A549 (cell line): ENCODE data around the gene DNAJB6. TPM values are rescaled to one million over a fixed set of nuclear protein-coding genes. Genes with fewer than 3 reads are reported as not detected.
A peak's percentile ranks its signal among the peaks of the same experiment; 100 is the strongest.

ENCODE experiments used
- ATAC-seq, 2 experiments: fragments of 200-7000 bp in 1 of 2; fragments of >200 bp in 1 of 2; cut with Nextera tagmentation in 1 of 2; cut with Tn5 transposase in 1 of 2; 3 replicates each; pipeline versions ENCODE4 v1.8.0 to v1.9.1; 2018 to 2020; ENCODE audit warnings: mild to moderate bottlenecking in 1 of 2, moderate library complexity in 1 of 2
- CTCF ChIA-PET: fragments of 300-600 bp; sonication (Branson Sonifier 250); formaldehyde crosslinking; extraction: SDS; loops from one replicate; lab custom pipeline; 2021; ENCODE audit warnings: antibody characterized with exemption, inconsistent platforms; lab: Yijun Ruan, JAX
- POLR2A ChIA-PET: fragments of 350-600 bp; formaldehyde crosslinking; extraction: SDS; loops from one replicate; lab custom pipeline; 2021; ENCODE audit warnings: antibody characterized with exemption, inconsistent platforms; lab: Yijun Ruan, JAX
- DNase-seq, 2 experiments: peaks; one replicate each; pipeline versions ENCODE4 v3.0.0 to v3.0.0-alpha.2; 2011 to 2016; ENCODE audit warnings: low read depth in 1 of 2, low spot score in 1 of 2
- FAIRE-seq: peaks from 2 replicates; lab custom pipeline; 2011; peaks lifted over from hg19 to GRCh38; lab: Jason Lieb, UNC
- H3K27ac ChIP-seq, 2 experiments: fragments of >200 bp; sonication (Bioruptor Twin); formaldehyde crosslinking; 3 replicates each; pipeline ENCODE4 v1.5.1; 2016 to 2017
- H3K4me1 ChIP-seq: fragments of >200 bp; sonication (Bioruptor Twin); formaldehyde crosslinking; 3 replicates; pipeline ENCODE4 v1.6.1; 2016
- H3K4me2 ChIP-seq: fragments of >200 bp; sonication (Bioruptor Twin); formaldehyde crosslinking; 3 replicates; pipeline ENCODE4 v1.6.1; 2016
- H3K4me3 ChIP-seq: fragments of >200 bp; sonication (Bioruptor Twin); formaldehyde crosslinking; 3 replicates; pipeline ENCODE4 v1.5.1; 2016
- H3K9me3 ChIP-seq: fragments of >200 bp; sonication (Bioruptor Twin); formaldehyde crosslinking; 3 replicates; pipeline ENCODE4 v1.6.1; 2016
- ATOH8 ChIP-seq: fragments of 250-450 bp; sonication (Bioruptor Pico); IDR thresholded peaks from 2 replicates; pipeline ENCODE4 v1.5.0; 2020; ENCODE audit warnings: low read depth, mild to moderate bottlenecking, moderate library complexity
- CBX8 ChIP-seq: fragments of 200-600 bp; sonication (generic); IDR thresholded peaks from 2 replicates; pipeline ENCODE4 v1.6.1; 2016
- CEBPB ChIP-seq, 2 experiments: fragments of >200 bp in 1 of 2; sonication (Bioruptor Twin) in 1 of 2; formaldehyde crosslinking in 1 of 2; IDR thresholded peaks; 2 replicates each; pipeline ENCODE4 v1.6.1; 2012 to 2016
- CHD2 ChIP-seq: fragments of 150-350 bp; IDR thresholded peaks from 2 replicates; pipeline ENCODE4 v1.6.1; 2014; ENCODE audit warnings: low read length; ENCODE audit not compliant: partially characterized antibody
- CTCF ChIP-seq: fragments of >200 bp; sonication (Bioruptor Twin); formaldehyde crosslinking; IDR thresholded peaks from 3 replicates; pipeline ENCODE4 v1.5.1; 2016
- E2F6 ChIP-seq: IDR thresholded peaks from 2 replicates; pipeline ENCODE4 v1.6.1; 2012; ENCODE audit warnings: low read depth, borderline replicate concordance
- EHF ChIP-seq: fragments of 250-450 bp; sonication (Bioruptor Pico); IDR thresholded peaks from 2 replicates; pipeline ENCODE4 v1.5.0; 2020; ENCODE audit warnings: mild to moderate bottlenecking
- EHMT2 ChIP-seq: fragments of 200-600 bp; sonication (generic); IDR thresholded peaks from 2 replicates; pipeline ENCODE4 v1.6.1; 2016; ENCODE audit warnings: antibody characterized with exemption, low read depth, mild to moderate bottlenecking, moderate library complexity
- EP300 ChIP-seq, 2 experiments: fragments of >200 bp; sonication (Bioruptor Twin); formaldehyde crosslinking; IDR thresholded peaks; 2 replicates in 1 of 2; 3 replicates in 1 of 2; pipeline ENCODE4 v1.6.1; 2016 to 2017
- FOSL2 ChIP-seq, 2 experiments: fragments of 450-650 bp in 1 of 2; fragments of >200 bp in 1 of 2; sonication (Bioruptor Twin) in 1 of 2; formaldehyde crosslinking; IDR thresholded peaks; 2 replicates each; pipeline versions ENCODE4 v1.5.0 to v1.6.1; 2016 to 2020; ENCODE audit warnings: mild to moderate bottlenecking in 1 of 2, moderate library complexity in 1 of 2
- HEYL ChIP-seq: fragments of 250-450 bp; sonication (Bioruptor Pico); IDR thresholded peaks from 2 replicates; pipeline ENCODE4 v1.8.0; 2021; ENCODE audit warnings: mild to moderate bottlenecking, moderate library complexity
- MAFK ChIP-seq: fragments of 450-650 bp; IDR thresholded peaks from 2 replicates; pipeline ENCODE4 v1.6.1; 2014; ENCODE audit not compliant: partially characterized antibody
- NR3C1 ChIP-seq: fragments of >200 bp; sonication (Bioruptor Twin); formaldehyde crosslinking; IDR thresholded peaks from 3 replicates; pipeline ENCODE4 v1.6.1; 2017
- POLR2A ChIP-seq: IDR thresholded peaks from 2 replicates; pipeline ENCODE4 v1.6.1; 2012; ENCODE audit warnings: mild to moderate bottlenecking, low read length
- RAD21 ChIP-seq, 2 experiments: fragments of >200 bp in 1 of 2; sonication (Bioruptor Twin) in 1 of 2; formaldehyde crosslinking in 1 of 2; IDR thresholded peaks in 1 of 2; conservative IDR thresholded peaks in 1 of 2; 2 replicates in 1 of 2; 3 replicates in 1 of 2; pipeline ENCODE4 v1.6.1; 2012 to 2018; ENCODE audit warnings: inconsistent platforms in 1 of 2
- RCOR1 ChIP-seq: fragments of 150-350 bp; IDR thresholded peaks from 2 replicates; pipeline ENCODE4 v1.6.1; 2014; ENCODE audit warnings: antibody characterized with exemption, low read length, low read depth
- RNF2 ChIP-seq: fragments of 200-600 bp; sonication (generic); IDR thresholded peaks from 2 replicates; pipeline ENCODE4 v1.6.1; 2016; ENCODE audit warnings: low read depth, mild to moderate bottlenecking, antibody characterized with exemption, moderate library complexity, borderline replicate concordance
- SMC3 ChIP-seq: fragments of >200 bp; sonication (Bioruptor Twin); formaldehyde crosslinking; IDR thresholded peaks from 3 replicates; pipeline ENCODE4 v1.6.1; 2018; ENCODE audit warnings: inconsistent platforms
- SREBF2 ChIP-seq: fragments of 450-650 bp; IDR thresholded peaks from 2 replicates; pipeline ENCODE4 v1.6.1; 2014; ENCODE audit warnings: mild to moderate bottlenecking, moderate library complexity
- TP53 ChIP-seq: fragments of 250-450 bp; sonication (Bioruptor Pico); IDR thresholded peaks from 2 replicates; pipeline ENCODE4 v1.5.0; 2021; ENCODE audit warnings: mild to moderate bottlenecking, moderate library complexity
- ZFP36 ChIP-seq: fragments of 450-650 bp; IDR thresholded peaks from 2 replicates; pipeline ENCODE4 v1.6.1; 2014; ENCODE audit warnings: borderline replicate concordance; ENCODE audit not compliant: partially characterized antibody
- ZSCAN20 ChIP-seq: fragments of 250-450 bp; sonication (Bioruptor Pico); IDR thresholded peaks from 2 replicates; pipeline ENCODE4 v1.8.0; 2022; ENCODE audit warnings: mild to moderate bottlenecking, moderate library complexity
- WGBS: methylation state at CpG from one replicate; pipeline ENCODE4 v1.1.6; 2017; ENCODE audit errors: missing lambda C conversion rate; 5-methylcytosine and 5-hydroxymethylcytosine counted together
- polyA plus RNA-seq, 4 experiments: library from polyadenylated mRNA; depleted of rRNA in 3 of 4; stranded (reverse); fragments of >200 nt; fragmentation: RNase III in 1 of 4; extraction: RNeasy Plus Mini Kit Qiagen cat#74134 plus additional on column Dnase treatment in 1 of 4; gene quantifications; 2 replicates in 3 of 4; 3 replicates in 1 of 4; pipeline ENCODE4 v1.2.3, GENCODE V29; 2011 to 2017

The DNAJB6 gene
- polyA plus RNA-seq, 2 of the 4 experiments (the other 2 are of a cell fraction): 117 to 136 TPM

GRCh38 chr7:157405501-157405900 is 68.7 kb downstream of the DNAJB6 start:
- peak overlapping the region; percentile 18 for H3K4me2 ChIP-seq
- H3K9me3 ChIP-seq: no peaks in the 10 kb centered on the region
- H3K27ac ChIP-seq: peak overlapping the region; percentile 39 to 74; a peak in 4 of 6 replicates
- FAIRE-seq: no peak
- 94% methylated on average over 13 of the region's 13 CpGs for WGBS
- no peak overlapping the region for H3K4me3 ChIP-seq
- ATAC-seq: peak; percentile 9 to 25; a peak in 4 of 6 replicates
- no peak for DNase-seq
- no peak for TF ChIP-seq RCOR1
- no peak for TF ChIP-seq POLR2A
- no peak for TF ChIP-seq RNF2
- TF ChIP-seq CHD2: no peak
- TF ChIP-seq FOSL2 (IDR thresholded peaks at IDR 0.05): no peak
- no peak for TF ChIP-seq FOSL2 (CRISPR knock-in tag; IDR thresholded peaks at IDR 0.05)
- TF ChIP-seq HEYL (CRISPR knock-in tag): no peak
- TF ChIP-seq ATOH8: no peak
- no peak for TF ChIP-seq SREBF2
- TF ChIP-seq TP53: no peak
- TF ChIP-seq, all 56 proteins: peak for 0
- CTCF ChIA-PET: interaction anchor here (1.2 to 2.8 kb wide), 5 partner anchors 8 to 27 kb away, joined by 4 to 11 read pairs (median 4); no protein-coding TSS in a partner anchor
- POLR2A ChIA-PET: no interaction called here
- peaks cover 16% of the 10 kb centered on the region for H3K4me1 ChIP-seq

GRCh38 chr7:157405914-157406810 is 69.4 kb downstream of the DNAJB6 start:
- POLR2A ChIA-PET: no interaction called here
- ATAC-seq: peak; percentile 41 to 61; a peak in 4 of 6 replicates
- H3K4me1 ChIP-seq: peaks cover 16% of the 10 kb centered on the region
- H3K9me3 ChIP-seq: no peaks in the 10 kb centered on the region
- 92% methylated on average over 23 of the region's 32 CpGs for WGBS
- H3K27ac ChIP-seq: peak overlapping the region; percentile 39 to 74; a peak in 4 of 6 replicates
- no peak overlapping the region for H3K4me3 ChIP-seq
- CTCF ChIA-PET: interaction anchor here (0.6 to 2.8 kb wide), 6 partner anchors 8 to 190 kb away, joined by 3 to 11 read pairs (median 4); no protein-coding TSS in a partner anchor
- no peak overlapping the region for H3K4me2 ChIP-seq
- no peak for DNase-seq
- TF ChIP-seq CHD2 (no peak), E2F6 (no peak), RCOR1 (no peak), ATOH8 (no peak), EHMT2 (no peak), SMC3 (no peak), NR3C1 (no peak), EP300 (IDR thresholded peaks at IDR 0.05) (no peak), MAFK (no peak), ZFP36 (no peak), CEBPB (IDR thresholded peaks at IDR 0.05) (no peak), CTCF (0 out of 3 replicates have a peak, but pooled peaks have one; percentile 20), RAD21 (conservative IDR thresholded peaks at IDR 0.05 in 1 of 2, IDR thresholded peaks at IDR 0.05 in 1 of 2) (0 out of 5 replicates have a peak, but pooled peaks of 1 of the 2 experiments have one; percentile 19), ZSCAN20 (CRISPR knock-in tag) (no peak), CBX8 (no peak), RNF2 (no peak), EHF (no peak)
- no peak for FAIRE-seq
